Smooth muscle cell (in vitro differentiated cells): ENCODE data around the gene PRDM2. TPM values are rescaled to one million over a fixed set of nuclear protein-coding genes. Genes with fewer than 3 reads are reported as not detected.

Experiments
- DNase-seq: peaks from one replicate; lab custom pipeline; 2025; ENCODE audit not compliant: unreplicated experiment; lab: John Stamatoyannopoulos, UW
- H2AFZ ChIP-seq: fragments of 200-600 bp; sonication (generic); 2 replicates; pipeline ENCODE4 v1.6.0; 2016; ENCODE audit warnings: antibody characterized with exemption, low read depth, mild to moderate bottlenecking
- H3F3A ChIP-seq: fragments of 200-600 bp; sonication (generic); 2 replicates; pipeline ENCODE4 v1.6.0; 2017; ENCODE audit warnings: antibody characterized with exemption, low read depth
- H3K27ac ChIP-seq: fragments of 200-600 bp; sonication (generic); 2 replicates; pipeline ENCODE4 v1.5.1; 2016; ENCODE audit warnings: low read depth, mild to moderate bottlenecking
- H3K27me3 ChIP-seq: fragments of 200-600 bp; sonication (generic); 2 replicates; pipeline ENCODE4 v1.6.1; 2016; ENCODE audit warnings: low read depth, mild to moderate bottlenecking
- H3K36me3 ChIP-seq: fragments of 200-600 bp; sonication (generic); 2 replicates; pipeline ENCODE4 v1.5.1; 2016; ENCODE audit warnings: low read depth
- H3K4me1 ChIP-seq: fragments of 200-600 bp; sonication (generic); 2 replicates; pipeline ENCODE4 v1.5.1; 2016; ENCODE audit warnings: low read depth
- H3K4me2 ChIP-seq: fragments of 200-600 bp; sonication (generic); 2 replicates; pipeline ENCODE4 v1.6.0; 2016; ENCODE audit warnings: mild to moderate bottlenecking
- H3K4me3 ChIP-seq: fragments of 200-600 bp; sonication (generic); 2 replicates; pipeline ENCODE4 v1.5.1; 2016; ENCODE audit warnings: mild to moderate bottlenecking
- H3K79me2 ChIP-seq: fragments of 200-600 bp; sonication (generic); 2 replicates; pipeline ENCODE4 v1.6.0; 2016; ENCODE audit warnings: low read depth, mild to moderate bottlenecking
- H3K9ac ChIP-seq: fragments of 200-600 bp; sonication (generic); 2 replicates; pipeline ENCODE4 v1.6.0; 2016; ENCODE audit warnings: low read depth
- H3K9me3 ChIP-seq: fragments of 200-600 bp; sonication (generic); replicated peaks from 2 replicates; pipeline ENCODE4 v1.5.1; 2016; ENCODE audit warnings: low read depth
- H4K20me1 ChIP-seq: fragments of 200-600 bp; sonication (generic); 2 replicates; pipeline ENCODE4 v1.6.0; 2016; ENCODE audit warnings: low read depth
- WGBS: methylation state at CpG from one replicate; pipeline ENCODE4 v1.1.7; 2016; ENCODE audit warnings: low lambda C conversion rate; 5-methylcytosine and 5-hydroxymethylcytosine counted together
- polyA plus RNA-seq: library from polyadenylated mRNA; unstranded; fragments of >200 nt; fragmentation: Nextera tagmentation; extraction: Ambion mirVana; gene quantifications from 2 replicates; pipeline ENCODE4 v1.2.1, GENCODE V29; 2016
- total RNA-seq: library from RNA; depleted of rRNA; stranded (reverse); fragments of >200 nt; gene quantifications from 2 replicates; pipeline ENCODE4 v1.2.3, GENCODE V29; 2014
- TF ChIP-seq, protein P1 (sequence below): fragments of 200-600 bp; sonication (generic); IDR thresholded peaks from 2 replicates; pipeline ENCODE4 v1.5.1; 2017; ENCODE audit warnings: borderline replicate concordance, mild to moderate bottlenecking, antibody characterized with exemption; ENCODE audit not compliant: insufficient read depth, poor library complexity, severe bottlenecking

The PRDM2 gene
- total and polyA plus RNA-seq, 2 experiments from 2014 or later, result 19.8 to 20.0 TPM

- Histone ChIP-seq H3K27ac (no peak overlapping the region), H3F3A (no peaks in the 10 kb centered on the region), H3K4me1 (peaks cover 7% of the 10 kb centered on the region), H3K36me3 (no peaks in the 10 kb centered on the region), H3K4me2 (no peak overlapping the region), H2AFZ (no peak overlapping the region), H3K79me2 (peaks cover 52% of the 10 kb centered on the region), H3K9ac (no peak overlapping the region), H3K27me3 (no peaks in the 10 kb centered on the region), H3K4me3 (no peak overlapping the region), H4K20me1 (peaks cover 26% of the 10 kb centered on the region), H3K9me3 (no peaks in the 10 kb centered on the region)
- DNase-seq, result no peak
- TF ChIP-seq, protein P1, sequence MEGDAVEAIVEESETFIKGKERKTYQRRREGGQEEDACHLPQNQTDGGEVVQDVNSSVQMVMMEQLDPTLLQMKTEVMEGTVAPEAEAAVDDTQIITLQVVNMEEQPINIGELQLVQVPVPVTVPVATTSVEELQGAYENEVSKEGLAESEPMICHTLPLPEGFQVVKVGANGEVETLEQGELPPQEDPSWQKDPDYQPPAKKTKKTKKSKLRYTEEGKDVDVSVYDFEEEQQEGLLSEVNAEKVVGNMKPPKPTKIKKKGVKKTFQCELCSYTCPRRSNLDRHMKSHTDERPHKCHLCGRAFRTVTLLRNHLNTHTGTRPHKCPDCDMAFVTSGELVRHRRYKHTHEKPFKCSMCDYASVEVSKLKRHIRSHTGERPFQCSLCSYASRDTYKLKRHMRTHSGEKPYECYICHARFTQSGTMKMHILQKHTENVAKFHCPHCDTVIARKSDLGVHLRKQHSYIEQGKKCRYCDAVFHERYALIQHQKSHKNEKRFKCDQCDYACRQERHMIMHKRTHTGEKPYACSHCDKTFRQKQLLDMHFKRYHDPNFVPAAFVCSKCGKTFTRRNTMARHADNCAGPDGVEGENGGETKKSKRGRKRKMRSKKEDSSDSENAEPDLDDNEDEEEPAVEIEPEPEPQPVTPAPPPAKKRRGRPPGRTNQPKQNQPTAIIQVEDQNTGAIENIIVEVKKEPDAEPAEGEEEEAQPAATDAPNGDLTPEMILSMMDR, result no peak
- 86% methylated on average over 9 of the region's 9 CpGs for WGBS
These were observed 3.8 kb downstream of the PRDM2 start for GRCh38 chr1:13703558-13704490.

GRCh38 chr1:13706046-13706445, 6.1 kb downstream of the PRDM2 start:
- Histone ChIP-seq H3K4me2 (no peak overlapping the region), H3K36me3 (no peaks in the 10 kb centered on the region), H3K9me3 (no peaks in the 10 kb centered on the region), H3K9ac (no peak overlapping the region), H3F3A (no peaks in the 10 kb centered on the region), H3K4me1 (peaks cover 3% of the 10 kb centered on the region), H4K20me1 (peaks cover 45% of the 10 kb centered on the region), H3K79me2 (peaks cover 73% of the 10 kb centered on the region), H3K27ac (no peak overlapping the region), H3K4me3 (no peak overlapping the region), H3K27me3 (no peaks in the 10 kb centered on the region), H2AFZ (no peak overlapping the region)
- TF ChIP-seq, protein P1, result no peak
- WGBS, result 95% methylated on average over 2 of the region's 2 CpGs
- DNase-seq, result no peak

GRCh38 chr1:13707164-13707563, 7.2 kb downstream of the PRDM2 start:
- Histone ChIP-seq H3K4me2 (no peak overlapping the region), H3K27ac (no peak overlapping the region), H3K4me3 (no peak overlapping the region), H3K79me2 (peaks cover 77% of the 10 kb centered on the region), H3K9ac (no peak overlapping the region), H3K27me3 (no peaks in the 10 kb centered on the region), H3F3A (no peaks in the 10 kb centered on the region), H4K20me1 (peaks cover 55% of the 10 kb centered on the region), H3K4me1 (no peaks in the 10 kb centered on the region), H3K36me3 (no peaks in the 10 kb centered on the region), H3K9me3 (no peaks in the 10 kb centered on the region), H2AFZ (no peak overlapping the region)
- no peak for DNase-seq
- TF ChIP-seq, protein P1, result no peak
- 94% methylated on average over 3 of the region's 3 CpGs for WGBS
